ENCODE results near the gene HELB.

Gene HELB

GRCh38 chr12:66273147-66273546 lies 29.1 kb upstream of the HELB start:
- H3K9me3 ChIP-seq, result no peaks in the 10 kb centered on the region
- peaks cover 52 to 57% of the 10 kb centered on the region in 2 experiments for H3K4me1 ChIP-seq (ENCODE audit: control insufficient read depth in 1 of 2, insufficient read depth in 1 of 2, low read depth in 1 of 2, low read length in 1 of 2)
- no peak overlapping the region for H3K27ac ChIP-seq
- H3K27me3 ChIP-seq, result no peaks in the 10 kb centered on the region
- no peak overlapping the region for H3K4me3 ChIP-seq (ENCODE audit: low read depth in 1 of 2, low read length in 1 of 2)
- TF ChIP-seq CTCF (IDR thresholded peaks at IDR 0.05), result no peak
- no peaks in the 10 kb centered on the region for H3K36me3 ChIP-seq

- no peaks in the 10 kb centered on the region for H3K27me3 ChIP-seq
- H3K36me3 ChIP-seq, result no peaks in the 10 kb centered on the region
- H3K9me3 ChIP-seq, result no peaks in the 10 kb centered on the region
- peaks cover 43 to 51% of the 10 kb centered on the region in 2 experiments for H3K4me1 ChIP-seq (ENCODE audit: control insufficient read depth in 1 of 2, insufficient read depth in 1 of 2, low read depth in 1 of 2, low read length in 1 of 2)
- H3K4me3 ChIP-seq (ENCODE audit: low read depth in 1 of 2, low read length in 1 of 2), result no peak overlapping the region
- no peak for TF ChIP-seq CTCF (IDR thresholded peaks at IDR 0.05)
- H3K27ac ChIP-seq, result no peak overlapping the region
These were observed 27.3 kb upstream of the HELB start for GRCh38 chr12:66275040-66275439.

GRCh38 chr12:66279123-66279712 lies 23.1 kb upstream of the HELB start:
- H3K4me1 ChIP-seq (ENCODE audit: control insufficient read depth in 1 of 2, insufficient read depth in 1 of 2, low read depth in 1 of 2, low read length in 1 of 2), result peaks cover 36 to 41% of the 10 kb centered on the region in 2 experiments
- no peaks in the 10 kb centered on the region for H3K36me3 ChIP-seq
- H3K4me3 ChIP-seq (ENCODE audit: low read depth in 1 of 2, low read length in 1 of 2), result no peak overlapping the region
- no peaks in the 10 kb centered on the region for H3K27me3 ChIP-seq
- H3K9me3 ChIP-seq, result no peaks in the 10 kb centered on the region
- no peak for TF ChIP-seq CTCF (IDR thresholded peaks at IDR 0.05)
- H3K27ac ChIP-seq, result no peak overlapping the region

GRCh38 chr12:66280561-66280960 lies 21.7 kb upstream of the HELB start:
- Histone ChIP-seq H3K27me3 (no peaks in the 10 kb centered on the region), H3K36me3 (no peaks in the 10 kb centered on the region), H3K4me3 (ENCODE audit: low read depth in 1 of 2, low read length in 1 of 2) (no peak overlapping the region), H3K4me1 (ENCODE audit: control insufficient read depth in 1 of 2, insufficient read depth in 1 of 2, low read depth in 1 of 2, low read length in 1 of 2) (peaks cover 28 to 29% of the 10 kb centered on the region in 2 experiments), H3K9me3 (no peaks in the 10 kb centered on the region), H3K27ac (peak overlapping the region; percentile 59)
- TF ChIP-seq CTCF (IDR thresholded peaks at IDR 0.05), result no peak

- Histone ChIP-seq H3K27ac (no peak overlapping the region), H3K36me3 (no peaks in the 10 kb centered on the region), H3K4me1 (ENCODE audit: control insufficient read depth in 1 of 2, insufficient read depth in 1 of 2, low read depth in 1 of 2, low read length in 1 of 2) (peaks cover 21% of the 10 kb centered on the region in 2 experiments), H3K27me3 (no peaks in the 10 kb centered on the region), H3K9me3 (no peaks in the 10 kb centered on the region), H3K4me3 (ENCODE audit: low read depth in 1 of 2, low read length in 1 of 2) (no peak overlapping the region)
- no peak for TF ChIP-seq CTCF (IDR thresholded peaks at IDR 0.05)
These were observed 20.0 kb upstream of the HELB start for GRCh38 chr12:66282244-66282643.

All from neutrophil (primary cell).